B cell (primary cell): ENCODE data around the gene ROBO2.

Experiments
- EZH2 ChIP-seq: IDR thresholded peaks from 2 replicates; pipeline ENCODE4 v1.6.1; 2012; ENCODE audit warnings: borderline replicate concordance, low read depth, mild to moderate bottlenecking, moderate library complexity, low read length; ENCODE audit not compliant: insufficient read depth, poor library complexity, severe bottlenecking
- TF ChIP-seq, protein P1 (sequence below): fragments of 200-600 bp; IDR thresholded peaks from one replicate; pipeline ENCODE4 v1.8.0; 2022; ENCODE audit warnings: antibody characterized with exemption, mild to moderate bottlenecking

DNA sequence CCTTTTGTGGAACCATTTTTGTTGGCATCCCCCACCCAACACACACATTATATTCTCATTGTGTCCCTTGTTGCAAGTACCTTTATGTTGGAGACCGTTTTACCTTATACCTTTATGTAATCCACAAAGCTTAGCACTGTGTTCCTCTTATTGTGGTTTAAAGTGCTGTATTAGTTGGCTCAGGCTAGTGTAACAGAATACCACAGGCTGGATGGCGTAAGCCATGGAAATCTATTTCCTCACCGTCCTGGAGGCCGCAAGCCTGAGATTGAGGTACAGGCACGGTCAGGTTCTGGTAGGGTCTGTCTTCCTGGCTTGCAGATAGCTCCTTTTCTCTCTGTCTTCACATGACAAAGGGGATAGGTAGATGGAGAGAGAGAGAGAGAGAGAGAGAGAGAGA, 302.8 kb downstream of the ROBO2 start:
- TF ChIP-seq, protein P1, sequence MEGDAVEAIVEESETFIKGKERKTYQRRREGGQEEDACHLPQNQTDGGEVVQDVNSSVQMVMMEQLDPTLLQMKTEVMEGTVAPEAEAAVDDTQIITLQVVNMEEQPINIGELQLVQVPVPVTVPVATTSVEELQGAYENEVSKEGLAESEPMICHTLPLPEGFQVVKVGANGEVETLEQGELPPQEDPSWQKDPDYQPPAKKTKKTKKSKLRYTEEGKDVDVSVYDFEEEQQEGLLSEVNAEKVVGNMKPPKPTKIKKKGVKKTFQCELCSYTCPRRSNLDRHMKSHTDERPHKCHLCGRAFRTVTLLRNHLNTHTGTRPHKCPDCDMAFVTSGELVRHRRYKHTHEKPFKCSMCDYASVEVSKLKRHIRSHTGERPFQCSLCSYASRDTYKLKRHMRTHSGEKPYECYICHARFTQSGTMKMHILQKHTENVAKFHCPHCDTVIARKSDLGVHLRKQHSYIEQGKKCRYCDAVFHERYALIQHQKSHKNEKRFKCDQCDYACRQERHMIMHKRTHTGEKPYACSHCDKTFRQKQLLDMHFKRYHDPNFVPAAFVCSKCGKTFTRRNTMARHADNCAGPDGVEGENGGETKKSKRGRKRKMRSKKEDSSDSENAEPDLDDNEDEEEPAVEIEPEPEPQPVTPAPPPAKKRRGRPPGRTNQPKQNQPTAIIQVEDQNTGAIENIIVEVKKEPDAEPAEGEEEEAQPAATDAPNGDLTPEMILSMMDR, result no peak
- TF ChIP-seq EZH2, result no peak
